ENCODE data around the gene PDE11A. TPM values are rescaled to one million over a fixed set of nuclear protein-coding genes. Genes with fewer than 3 reads are reported as not detected.
A peak's percentile ranks its signal among the peaks of the same experiment; 100 is the strongest.

PDE11A gene
- total RNA-seq, 2 donors from 2014 or later, result 2.6 to 3.2 TPM

GRCh38 chr2:177680866-177681712, 391.5 kb downstream of the PDE11A start:
- DNase-seq, result no peak
- H3K4me3 ChIP-seq, result no peak overlapping the region
- H3K9ac ChIP-seq (ENCODE audit: low read depth in 2 of 2, low read length in 2 of 2), result no peak overlapping the region
- H3K27me3 ChIP-seq, result no peaks in the 10 kb centered on the region
- H3K4me1 ChIP-seq, result no peaks in the 10 kb centered on the region
- no peak for TF ChIP-seq CTCF (IDR thresholded peaks at IDR 0.05)
- no peak overlapping the region for H3K27ac ChIP-seq
- no peaks in the 10 kb centered on the region for H3K9me3 ChIP-seq
- no peaks in the 10 kb centered on the region for H3K36me3 ChIP-seq
- intact Hi-C loops (cut with DNase I), result no loop called here

- H3K9me3 ChIP-seq, result no peaks in the 10 kb centered on the region
- intact Hi-C loops (cut with DNase I), result no loop called here
- no peaks in the 10 kb centered on the region for H3K4me1 ChIP-seq
- H3K4me3 ChIP-seq, result no peak overlapping the region
- TF ChIP-seq CTCF (IDR thresholded peaks at IDR 0.05), result no peak
- no peak overlapping the region for H3K9ac ChIP-seq (ENCODE audit: low read depth in 2 of 2, low read length in 2 of 2)
- no peaks in the 10 kb centered on the region for H3K36me3 ChIP-seq
- DNase-seq, result peak; percentile 38
- H3K27me3 ChIP-seq, result no peaks in the 10 kb centered on the region
- no peak overlapping the region for H3K27ac ChIP-seq
These were observed 392.7 kb downstream of the PDE11A start for GRCh38 chr2:177679611-177680605.

- Histone ChIP-seq H3K9me3 (no peaks in the 10 kb centered on the region), H3K27me3 (no peaks in the 10 kb centered on the region), H3K36me3 (no peaks in the 10 kb centered on the region), H3K27ac (no peak overlapping the region), H3K9ac (ENCODE audit: low read depth in 2 of 2, low read length in 2 of 2) (no peak overlapping the region), H3K4me3 (no peak overlapping the region), H3K4me1 (no peaks in the 10 kb centered on the region)
- no peak for TF ChIP-seq CTCF (IDR thresholded peaks at IDR 0.05)
- intact Hi-C loops (cut with DNase I), result no loop called here
- DNase-seq, result no peak
These were observed 393.6 kb downstream of the PDE11A start for GRCh38 chr2:177678939-177679338.

GRCh38 chr2:177676636-177677035, 395.9 kb downstream of the PDE11A start:
- H3K27ac ChIP-seq, result no peak overlapping the region
- no peak for DNase-seq
- no peaks in the 10 kb centered on the region for H3K4me1 ChIP-seq
- H3K9ac ChIP-seq (ENCODE audit: low read depth in 2 of 2, low read length in 2 of 2), result no peak overlapping the region
- H3K4me3 ChIP-seq, result no peak overlapping the region
- TF ChIP-seq CTCF (IDR thresholded peaks at IDR 0.05), result no peak
- H3K9me3 ChIP-seq, result no peaks in the 10 kb centered on the region
- intact Hi-C loops (cut with DNase I), result no loop called here
- no peaks in the 10 kb centered on the region for H3K36me3 ChIP-seq
- no peaks in the 10 kb centered on the region for H3K27me3 ChIP-seq

GRCh38 chr2:177675825-177676224, 396.8 kb downstream of the PDE11A start:
- no peak overlapping the region for H3K4me3 ChIP-seq
- no peaks in the 10 kb centered on the region for H3K9me3 ChIP-seq
- H3K27ac ChIP-seq, result no peak overlapping the region
- no peak overlapping the region for H3K9ac ChIP-seq (ENCODE audit: low read depth in 2 of 2, low read length in 2 of 2)
- TF ChIP-seq CTCF (IDR thresholded peaks at IDR 0.05), result no peak
- intact Hi-C loops (cut with DNase I), result no loop called here
- H3K4me1 ChIP-seq, result no peaks in the 10 kb centered on the region
- no peaks in the 10 kb centered on the region for H3K36me3 ChIP-seq
- no peaks in the 10 kb centered on the region for H3K27me3 ChIP-seq
- no peak for DNase-seq
